ENCODE data around the gene TRAF7.
"Not testable (repeated sequence)": the region's sequence is repeated elsewhere in the genome, so short reads cannot be mapped to it uniquely, and the experiment has no call there.

TRAF7 gene

DNA sequence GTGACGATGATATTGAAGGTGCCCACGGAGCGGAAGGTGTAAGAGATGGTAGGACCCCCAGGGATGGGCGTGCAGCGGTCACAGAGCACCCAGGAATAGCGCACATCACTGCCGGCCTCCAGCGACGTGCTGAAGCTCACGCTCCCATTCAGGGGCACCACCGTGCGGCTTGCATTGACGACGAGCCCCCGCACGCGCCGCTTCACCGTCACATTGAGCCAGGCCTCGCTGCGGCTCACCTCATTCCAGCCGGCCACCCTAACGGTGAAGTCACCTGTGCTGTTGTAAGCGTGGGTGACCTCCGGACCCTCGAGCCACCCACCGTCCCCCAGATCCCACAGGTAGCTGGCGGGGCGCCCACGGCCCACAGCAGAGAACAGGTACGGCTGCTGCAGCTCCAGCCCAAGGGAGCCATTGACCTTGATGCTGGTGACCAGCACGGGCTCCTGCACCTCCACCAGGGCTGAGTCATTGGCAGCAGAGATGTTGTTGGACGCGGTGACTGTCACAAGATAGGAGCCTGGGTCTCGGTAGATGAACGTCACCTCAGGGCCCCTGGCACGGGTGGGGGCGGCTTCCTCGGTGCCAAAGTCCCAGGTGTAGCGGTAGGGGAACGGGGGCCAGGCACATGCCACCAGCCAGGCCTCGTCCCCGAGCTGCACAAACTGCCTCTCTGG lies 45.1 kb upstream of the TRAF7 start:
- H3K27ac ChIP-seq (ENCODE audit: low read length); DNase-seq; H4K20me1 ChIP-seq (ENCODE audit: insufficient read depth, low read length); H3K27me3 ChIP-seq (ENCODE audit: insufficient read depth, low read length, poor library complexity); H3K4me2 ChIP-seq (ENCODE audit: insufficient read depth, low read length); H2AFZ ChIP-seq (ENCODE audit: low read depth, low read length); H3K79me2 ChIP-seq (ENCODE audit: insufficient read depth, low read length); H3K4me3 ChIP-seq (ENCODE audit: low read depth in 1 of 2, low read length in 2 of 2); H3K9ac ChIP-seq (ENCODE audit: low read depth, low read length); ATAC-seq (ENCODE audit: insufficient read depth, low read depth); H3K9me3 ChIP-seq (ENCODE audit: insufficient read depth, low read length, severe bottlenecking); H3K4me1 ChIP-seq (ENCODE audit: insufficient read depth, low read length): not testable (repeated sequence)
- peaks cover 49% of the 10 kb centered on the region for H3K36me3 ChIP-seq (ENCODE audit: insufficient read depth, low read length)

DNA sequence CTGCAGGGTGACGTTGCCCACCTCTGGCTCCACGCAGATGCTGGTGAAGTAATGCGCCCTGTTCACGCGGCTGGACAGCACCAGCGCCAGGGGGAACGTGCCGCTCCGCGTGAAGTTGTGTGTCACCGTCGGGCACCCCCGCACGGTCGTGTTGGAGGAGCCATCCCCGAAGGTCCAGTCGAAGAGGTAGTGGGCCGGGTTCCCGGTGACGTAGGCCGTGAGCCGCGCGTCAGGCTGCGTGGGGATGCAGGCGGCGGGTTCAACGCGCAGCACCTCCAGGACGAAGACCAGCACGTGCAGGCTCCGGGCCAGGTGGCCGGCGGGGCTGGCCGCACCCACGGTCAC lies 44.6 kb upstream of the TRAF7 start:
- H2AFZ ChIP-seq (ENCODE audit: low read depth, low read length); H3K9me3 ChIP-seq (ENCODE audit: insufficient read depth, low read length, severe bottlenecking); H4K20me1 ChIP-seq (ENCODE audit: insufficient read depth, low read length); H3K27me3 ChIP-seq (ENCODE audit: insufficient read depth, low read length, poor library complexity); H3K9ac ChIP-seq (ENCODE audit: low read depth, low read length); H3K4me1 ChIP-seq (ENCODE audit: insufficient read depth, low read length); H3K4me2 ChIP-seq (ENCODE audit: insufficient read depth, low read length); H3K27ac ChIP-seq (ENCODE audit: low read length); H3K79me2 ChIP-seq (ENCODE audit: insufficient read depth, low read length); DNase-seq; H3K4me3 ChIP-seq (ENCODE audit: low read depth in 1 of 2, low read length in 2 of 2); ATAC-seq (ENCODE audit: insufficient read depth, low read depth): not testable (repeated sequence)
- peaks cover 49% of the 10 kb centered on the region for H3K36me3 ChIP-seq (ENCODE audit: insufficient read depth, low read length)

GRCh38 chr16:2111412-2112335 lies 43.9 kb upstream of the TRAF7 start:
- H3K4me2 ChIP-seq (ENCODE audit: insufficient read depth, low read length); H3K9ac ChIP-seq (ENCODE audit: low read depth, low read length); ATAC-seq (ENCODE audit: insufficient read depth, low read depth); DNase-seq; H3K9me3 ChIP-seq (ENCODE audit: insufficient read depth, low read length, severe bottlenecking); H3K4me1 ChIP-seq (ENCODE audit: insufficient read depth, low read length); H2AFZ ChIP-seq (ENCODE audit: low read depth, low read length); H3K79me2 ChIP-seq (ENCODE audit: insufficient read depth, low read length); H3K27ac ChIP-seq (ENCODE audit: low read length); H3K27me3 ChIP-seq (ENCODE audit: insufficient read depth, low read length, poor library complexity); H3K4me3 ChIP-seq (ENCODE audit: low read depth in 1 of 2, low read length in 2 of 2); H4K20me1 ChIP-seq (ENCODE audit: insufficient read depth, low read length): not testable (repeated sequence)
- H3K36me3 ChIP-seq (ENCODE audit: insufficient read depth, low read length): peaks cover 49% of the 10 kb centered on the region

DNA sequence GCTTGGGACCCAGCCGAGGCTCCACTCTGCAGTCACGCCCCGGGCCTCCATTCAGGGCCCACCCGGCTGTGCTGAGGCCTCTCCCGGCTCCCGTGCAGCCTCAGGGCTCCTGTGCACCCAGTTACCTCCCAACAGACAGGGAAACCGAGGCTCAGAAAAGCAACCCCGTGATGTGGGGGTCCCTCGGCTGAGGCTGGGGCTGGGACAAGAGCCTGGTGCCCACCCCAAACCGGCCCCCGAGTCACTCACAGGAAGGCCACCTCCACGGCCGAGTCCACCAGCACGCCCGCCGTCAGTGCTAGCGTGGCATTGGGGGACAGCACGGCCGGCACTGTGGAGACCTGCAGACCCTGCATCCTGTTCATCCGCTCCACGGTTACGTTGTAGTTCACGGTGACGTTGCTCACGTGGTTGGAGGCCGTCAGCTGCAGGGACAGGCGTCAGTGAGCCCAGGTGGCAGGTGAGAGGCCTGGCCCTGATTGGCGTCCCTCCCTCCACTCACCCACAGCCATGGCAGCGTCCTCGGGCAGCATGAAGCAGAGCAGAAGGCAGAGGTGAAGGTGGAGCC lies 43.0 kb upstream of the TRAF7 start:
- not testable (repeated sequence) for H3K4me2 ChIP-seq (ENCODE audit: insufficient read depth, low read length); H3K4me3 ChIP-seq (ENCODE audit: low read depth in 1 of 2, low read length in 2 of 2); H3K9me3 ChIP-seq (ENCODE audit: insufficient read depth, low read length, severe bottlenecking); H3K27ac ChIP-seq (ENCODE audit: low read length); H3K27me3 ChIP-seq (ENCODE audit: insufficient read depth, low read length, poor library complexity); H4K20me1 ChIP-seq (ENCODE audit: insufficient read depth, low read length); H2AFZ ChIP-seq (ENCODE audit: low read depth, low read length); H3K9ac ChIP-seq (ENCODE audit: low read depth, low read length); DNase-seq; H3K79me2 ChIP-seq (ENCODE audit: insufficient read depth, low read length); ATAC-seq (ENCODE audit: insufficient read depth, low read depth); H3K4me1 ChIP-seq (ENCODE audit: insufficient read depth, low read length)
- peaks cover 46% of the 10 kb centered on the region for H3K36me3 ChIP-seq (ENCODE audit: insufficient read depth, low read length)

- not testable (repeated sequence) for H3K27me3 ChIP-seq (ENCODE audit: insufficient read depth, low read length, poor library complexity); DNase-seq; H3K9ac ChIP-seq (ENCODE audit: low read depth, low read length); H2AFZ ChIP-seq (ENCODE audit: low read depth, low read length); H3K27ac ChIP-seq (ENCODE audit: low read length); ATAC-seq (ENCODE audit: insufficient read depth, low read depth); H4K20me1 ChIP-seq (ENCODE audit: insufficient read depth, low read length); H3K9me3 ChIP-seq (ENCODE audit: insufficient read depth, low read length, severe bottlenecking); H3K79me2 ChIP-seq (ENCODE audit: insufficient read depth, low read length); H3K4me3 ChIP-seq (ENCODE audit: low read depth in 1 of 2, low read length in 2 of 2); H3K4me2 ChIP-seq (ENCODE audit: insufficient read depth, low read length); H3K4me1 ChIP-seq (ENCODE audit: insufficient read depth, low read length)
- H3K36me3 ChIP-seq (ENCODE audit: insufficient read depth, low read length): peaks cover 34% of the 10 kb centered on the region
Measured at GRCh38 chr16:2114225-2114624, 41.4 kb upstream of the TRAF7 start.

GRCh38 chr16:2114885-2115590 lies 40.5 kb upstream of the TRAF7 start:
- H3K27me3 ChIP-seq (ENCODE audit: insufficient read depth, low read length, poor library complexity); H3K9ac ChIP-seq (ENCODE audit: low read depth, low read length); H2AFZ ChIP-seq (ENCODE audit: low read depth, low read length); H3K4me1 ChIP-seq (ENCODE audit: insufficient read depth, low read length); ATAC-seq (ENCODE audit: insufficient read depth, low read depth); H3K4me2 ChIP-seq (ENCODE audit: insufficient read depth, low read length); H4K20me1 ChIP-seq (ENCODE audit: insufficient read depth, low read length); H3K27ac ChIP-seq (ENCODE audit: low read length); DNase-seq; H3K9me3 ChIP-seq (ENCODE audit: insufficient read depth, low read length, severe bottlenecking); H3K79me2 ChIP-seq (ENCODE audit: insufficient read depth, low read length); H3K4me3 ChIP-seq (ENCODE audit: low read depth in 1 of 2, low read length in 2 of 2): not testable (repeated sequence)
- H3K36me3 ChIP-seq (ENCODE audit: insufficient read depth, low read length): peaks cover 27% of the 10 kb centered on the region

Data from DND-41 (cell line).